SK-N-SH (cell line): ENCODE measurements around the gene LRRC1. TPM values are rescaled to one million over a fixed set of nuclear protein-coding genes. Genes with fewer than 3 reads are reported as not detected.

ENCODE experiments used
- CTCF ChIA-PET: fragments of 300-600, 350-600 bp; formaldehyde crosslinking; extraction: SDS; loops from one replicate; lab custom pipeline; 2021; lab: Yijun Ruan, JAX
- POLR2A ChIA-PET: fragments of 350-600 bp; sonication (Branson Sonifier 250); formaldehyde crosslinking; extraction: SDS; loops from one replicate; lab custom pipeline; 2020; ENCODE audit warnings: antibody characterized with exemption, inconsistent platforms; lab: Yijun Ruan, JAX
- DNase-seq: peaks from one replicate; pipeline ENCODE4 v3.0.0; 2012
- H2AFZ ChIP-seq: fragments of 200-600 bp; sonication (generic); 2 replicates; pipeline ENCODE4 v1.8.1; 2016; ENCODE audit warnings: antibody characterized with exemption, mild to moderate bottlenecking, low read depth
- H3F3A ChIP-seq: fragments of 200-600 bp; sonication (generic); replicated peaks from 2 replicates; pipeline ENCODE3; 2016; ENCODE audit warnings: antibody characterized with exemption, mild to moderate bottlenecking; ENCODE audit not compliant: insufficient read depth
- H3K27ac ChIP-seq, 2 experiments: fragments of 200-500 bp in 1 of 2; fragments of 200-600 bp in 1 of 2; sonication (Bioruptor generic) in 1 of 2; sonication (generic), shearing (Covaris generic) in 1 of 2; 2 replicates each; pipeline versions ENCODE4 v1.5.1 to v1.6.1; 2014 to 2016; ENCODE audit warnings: low read depth in 2 of 2, inconsistent platforms in 1 of 2, low read length in 1 of 2, mild to moderate bottlenecking in 1 of 2, mixed read lengths in 1 of 2
- H3K27me3 ChIP-seq: fragments of 200-600 bp; sonication (generic), shearing (Covaris generic); 2 replicates; pipeline ENCODE4 v1.6.1; 2016; ENCODE audit warnings: mixed run types; ENCODE audit not compliant: insufficient read depth
- H3K36me3 ChIP-seq, 2 experiments: fragments of 200-500 bp in 1 of 2; fragments of 200-600 bp in 1 of 2; sonication (Bioruptor generic) in 1 of 2; sonication (generic) in 1 of 2; replicated peaks in 1 of 2; 2 replicates each; pipeline versions ENCODE3 to v1.5.1; 2014 to 2016; ENCODE audit warnings: low read length in 1 of 2, mild to moderate bottlenecking in 1 of 2; ENCODE audit not compliant: insufficient read depth in 2 of 2, control insufficient read depth in 1 of 2
- H3K4me1 ChIP-seq, 2 experiments: fragments of 200-500 bp in 1 of 2; fragments of 200-600 bp in 1 of 2; sonication (Bioruptor generic) in 1 of 2; sonication (generic), shearing (Covaris generic) in 1 of 2; 2 replicates each; pipeline versions ENCODE4 v1.5.1 to v1.6.1; 2014 to 2016; ENCODE audit warnings: low read depth in 1 of 2, low read length in 1 of 2, mixed run types in 1 of 2; ENCODE audit not compliant: insufficient read depth in 2 of 2, control insufficient read depth in 1 of 2
- H3K4me2 ChIP-seq: fragments of 200-600 bp; sonication (generic), shearing (Covaris generic); 2 replicates; pipeline ENCODE4 v1.6.1; 2017; ENCODE audit warnings: mixed run types
- H3K4me3 ChIP-seq, 2 experiments: fragments of 200-500 bp in 1 of 2; fragments of 200-600 bp in 1 of 2; sonication (Bioruptor generic) in 1 of 2; sonication (generic), shearing (Covaris generic) in 1 of 2; 2 replicates each; pipeline versions ENCODE4 v1.5.1 to v1.8.1; 2014 to 2016; ENCODE audit warnings: low read depth in 2 of 2, inconsistent platforms in 1 of 2, low read length in 1 of 2, mild to moderate bottlenecking in 1 of 2, mixed read lengths in 1 of 2, moderate library complexity in 1 of 2
- H3K79me2 ChIP-seq: fragments of 200-600 bp; sonication (generic); 2 replicates; pipeline ENCODE4 v1.8.1; 2017; ENCODE audit warnings: mild to moderate bottlenecking; ENCODE audit not compliant: insufficient read depth
- H3K9ac ChIP-seq: fragments of 200-600 bp; sonication (generic); 2 replicates; pipeline ENCODE4 v1.6.1; 2017; ENCODE audit warnings: mixed run types
- H3K9me2 ChIP-seq: fragments of 200-600 bp; sonication (generic); 2 replicates; pipeline ENCODE4 v1.6.1; 2017; ENCODE audit warnings: mixed run types
- H3K9me3 ChIP-seq: fragments of 200-600 bp; sonication (generic); 2 replicates; pipeline ENCODE4 v1.6.1; 2017; ENCODE audit warnings: mixed run types, mild to moderate bottlenecking, moderate library complexity
- H4K20me1 ChIP-seq: fragments of 200-600 bp; sonication (generic); 2 replicates; pipeline ENCODE4 v1.6.1; 2017; ENCODE audit warnings: mild to moderate bottlenecking, mixed run types; ENCODE audit not compliant: insufficient read depth
- ELF1 ChIP-seq: IDR thresholded peaks from 2 replicates; pipeline ENCODE4 v1.4.0; 2012
- EP300 ChIP-seq, 2 experiments: IDR thresholded peaks; 2 replicates each; pipeline versions ENCODE4 v1.4.0 to v1.6.1; 2012; ENCODE audit warnings: borderline replicate concordance in 1 of 2, low read depth in 1 of 2, low read length in 1 of 2
- FOSL2 ChIP-seq: IDR thresholded peaks from 2 replicates; pipeline ENCODE4 v1.4.0; 2012; ENCODE audit warnings: low read depth, mild to moderate bottlenecking, moderate library complexity, borderline replicate concordance
- GABPA ChIP-seq: IDR thresholded peaks from 2 replicates; pipeline ENCODE4 v1.4.0; 2012; ENCODE audit warnings: low read depth, mild to moderate bottlenecking
- JUND ChIP-seq: IDR thresholded peaks from 2 replicates; pipeline ENCODE4 v1.4.0; 2012
- MEF2A ChIP-seq: IDR thresholded peaks from 2 replicates; pipeline ENCODE4 v1.4.0; 2012; ENCODE audit warnings: low read depth, borderline replicate concordance
- MXI1 ChIP-seq: IDR thresholded peaks from 2 replicates; pipeline ENCODE4 v1.6.1; 2012; ENCODE audit warnings: mild to moderate bottlenecking, low read depth, low read length, improper control_type of control experiment
- NRF1 ChIP-seq: IDR thresholded peaks from 2 replicates; pipeline ENCODE4 v1.6.1; 2012; ENCODE audit warnings: low read depth, mild to moderate bottlenecking, low read length
- RAD21 ChIP-seq: IDR thresholded peaks from 2 replicates; pipeline ENCODE4 v1.6.1; 2012; ENCODE audit warnings: mild to moderate bottlenecking, low read length
- RFX5 ChIP-seq: IDR thresholded peaks from 2 replicates; pipeline ENCODE4 v1.6.1; 2012; ENCODE audit warnings: mild to moderate bottlenecking, improper control_type of control experiment, low read length
- SMC3 ChIP-seq: IDR thresholded peaks from 2 replicates; pipeline ENCODE4 v1.6.1; 2012; ENCODE audit warnings: low read depth, low read length, improper control_type of control experiment
- TCF12 ChIP-seq: IDR thresholded peaks from 2 replicates; pipeline ENCODE4 v1.4.0; 2012
- TEAD4 ChIP-seq: IDR thresholded peaks from 2 replicates; pipeline ENCODE4 v1.4.0; 2012; ENCODE audit warnings: mild to moderate bottlenecking, borderline replicate concordance; ENCODE audit not compliant: insufficient read depth
- USF2 ChIP-seq: fragments of 150-350 bp; IDR thresholded peaks from 2 replicates; pipeline ENCODE4 v1.6.1; 2017; ENCODE audit warnings: antibody characterized with exemption, low read length, low read depth, borderline replicate concordance
- YY1 ChIP-seq: IDR thresholded peaks from 2 replicates; pipeline ENCODE4 v1.4.0; 2012; ENCODE audit warnings: low read depth, mild to moderate bottlenecking
- WGBS: methylation state at CpG from one replicate; pipeline ENCODE4 v1.1.6; 2017; ENCODE audit warnings: low lambda C conversion rate; 5-methylcytosine and 5-hydroxymethylcytosine counted together
- polyA plus RNA-seq, 3 experiments: library from polyadenylated mRNA; depleted of rRNA; stranded (reverse); fragments of >200 nt; gene quantifications; 2 replicates each; pipeline ENCODE4 v1.2.3, GENCODE V29; 2012
- TF ChIP-seq, protein P1 (sequence below): fragments of 200-600 bp; sonication (generic); IDR thresholded peaks from 2 replicates; pipeline ENCODE4 v1.6.1; 2017; ENCODE audit warnings: antibody characterized with exemption, mild to moderate bottlenecking, moderate library complexity
- TF ChIP-seq, protein P2 (sequence below): IDR thresholded peaks from 2 replicates; pipeline ENCODE4 v1.4.0; 2012; ENCODE audit warnings: low read depth

The LRRC1 gene
- polyA plus RNA-seq, 1 of the 3 experiments (the other 2 are of a cell fraction), result 0.84 TPM

DNA sequence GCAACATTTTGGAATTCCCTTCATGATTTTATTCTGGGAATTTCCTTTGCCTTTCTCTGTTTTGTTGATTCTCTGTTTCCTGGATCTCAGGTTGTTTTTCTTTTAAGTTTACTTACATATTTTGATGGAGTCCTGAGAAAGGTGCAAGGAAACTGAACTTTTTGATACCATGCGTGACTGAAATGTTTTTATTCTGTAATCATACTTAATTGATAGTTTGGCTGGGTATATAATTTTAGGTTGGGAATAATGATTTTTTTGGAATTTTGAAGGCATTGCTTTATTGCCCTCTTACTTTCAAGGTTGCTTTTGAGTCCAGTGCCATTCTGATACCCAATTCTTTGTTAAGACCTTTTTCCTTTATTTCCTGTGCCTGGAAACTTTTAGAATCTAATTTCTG, 45.2 kb downstream of the LRRC1 start:
- Histone ChIP-seq H3K79me2 (no peaks in the 10 kb centered on the region), H3F3A (no peaks in the 10 kb centered on the region), H3K9me3 (no peaks in the 10 kb centered on the region), H3K4me2 (no peak overlapping the region), H2AFZ (no peak overlapping the region), H3K27me3 (no peaks in the 10 kb centered on the region), H3K4me1 (no peaks in the 10 kb centered on the region), H3K9ac (no peak overlapping the region), H3K9me2 (no peaks in the 10 kb centered on the region), H4K20me1 (no peaks in the 10 kb centered on the region), H3K36me3 (no peaks in the 10 kb centered on the region), H3K27ac (no peak overlapping the region), H3K4me3 (no peak overlapping the region)
- POLR2A ChIA-PET, result no interaction called here
- TF ChIP-seq RAD21 (no peak), FOSL2 (no peak), EP300 (IDR thresholded peaks at IDR 0.05; ENCODE audit: borderline replicate concordance in 1 of 2, low read depth in 1 of 2, low read length in 1 of 2) (no peak), MXI1 (no peak), TCF12 (no peak), GABPA (no peak), SMC3 (no peak), YY1 (no peak), USF2 (no peak), JUND (no peak), MEF2A (no peak), RFX5 (no peak), NRF1 (no peak), TEAD4 (no peak), ELF1 (no peak)
- TF ChIP-seq, protein P1, sequence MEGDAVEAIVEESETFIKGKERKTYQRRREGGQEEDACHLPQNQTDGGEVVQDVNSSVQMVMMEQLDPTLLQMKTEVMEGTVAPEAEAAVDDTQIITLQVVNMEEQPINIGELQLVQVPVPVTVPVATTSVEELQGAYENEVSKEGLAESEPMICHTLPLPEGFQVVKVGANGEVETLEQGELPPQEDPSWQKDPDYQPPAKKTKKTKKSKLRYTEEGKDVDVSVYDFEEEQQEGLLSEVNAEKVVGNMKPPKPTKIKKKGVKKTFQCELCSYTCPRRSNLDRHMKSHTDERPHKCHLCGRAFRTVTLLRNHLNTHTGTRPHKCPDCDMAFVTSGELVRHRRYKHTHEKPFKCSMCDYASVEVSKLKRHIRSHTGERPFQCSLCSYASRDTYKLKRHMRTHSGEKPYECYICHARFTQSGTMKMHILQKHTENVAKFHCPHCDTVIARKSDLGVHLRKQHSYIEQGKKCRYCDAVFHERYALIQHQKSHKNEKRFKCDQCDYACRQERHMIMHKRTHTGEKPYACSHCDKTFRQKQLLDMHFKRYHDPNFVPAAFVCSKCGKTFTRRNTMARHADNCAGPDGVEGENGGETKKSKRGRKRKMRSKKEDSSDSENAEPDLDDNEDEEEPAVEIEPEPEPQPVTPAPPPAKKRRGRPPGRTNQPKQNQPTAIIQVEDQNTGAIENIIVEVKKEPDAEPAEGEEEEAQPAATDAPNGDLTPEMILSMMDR, result no peak
- TF ChIP-seq, protein P2, sequence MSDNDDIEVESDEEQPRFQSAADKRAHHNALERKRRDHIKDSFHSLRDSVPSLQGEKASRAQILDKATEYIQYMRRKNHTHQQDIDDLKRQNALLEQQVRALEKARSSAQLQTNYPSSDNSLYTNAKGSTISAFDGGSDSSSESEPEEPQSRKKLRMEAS, result no peak
- CTCF ChIA-PET, result interaction anchor here (1.7 kb wide), 1 partner anchor 17 kb away, joined by 6 read pairs; no protein-coding TSS in a partner anchor
- WGBS, result 83% methylated on average over 1 of the region's 1 CpG
- no peak for DNase-seq
